ENCODE results near the gene LAMTOR4.

GRCh38 chr7:100148559-100149328 is at the start of gene LAMTOR4:
- TF ChIP-seq CTCF (IDR thresholded peaks at IDR 0.05; ENCODE audit: low read depth, low read length) (no peak), EZH2phosphoT487 (IDR thresholded peaks at IDR 0.05; ENCODE audit: low read depth) (no peak)

All from OCI-LY3 (cell line).